GM18511 (cell line): ENCODE measurements around the gene TAF4.
"Not testable (repeated sequence)": the region's sequence is repeated elsewhere in the genome, so short reads cannot be mapped to it uniquely, and the experiment has no call there.

Experiments
- ATAC-seq: cut with Tn5 transposase; IDR thresholded peaks from one replicate; pipeline ENCODE4 v1.9.1; 2021; ENCODE audit warnings: mild to moderate bottlenecking, moderate library complexity; ENCODE audit not compliant: unreplicated experiment

The TAF4 gene

DNA sequence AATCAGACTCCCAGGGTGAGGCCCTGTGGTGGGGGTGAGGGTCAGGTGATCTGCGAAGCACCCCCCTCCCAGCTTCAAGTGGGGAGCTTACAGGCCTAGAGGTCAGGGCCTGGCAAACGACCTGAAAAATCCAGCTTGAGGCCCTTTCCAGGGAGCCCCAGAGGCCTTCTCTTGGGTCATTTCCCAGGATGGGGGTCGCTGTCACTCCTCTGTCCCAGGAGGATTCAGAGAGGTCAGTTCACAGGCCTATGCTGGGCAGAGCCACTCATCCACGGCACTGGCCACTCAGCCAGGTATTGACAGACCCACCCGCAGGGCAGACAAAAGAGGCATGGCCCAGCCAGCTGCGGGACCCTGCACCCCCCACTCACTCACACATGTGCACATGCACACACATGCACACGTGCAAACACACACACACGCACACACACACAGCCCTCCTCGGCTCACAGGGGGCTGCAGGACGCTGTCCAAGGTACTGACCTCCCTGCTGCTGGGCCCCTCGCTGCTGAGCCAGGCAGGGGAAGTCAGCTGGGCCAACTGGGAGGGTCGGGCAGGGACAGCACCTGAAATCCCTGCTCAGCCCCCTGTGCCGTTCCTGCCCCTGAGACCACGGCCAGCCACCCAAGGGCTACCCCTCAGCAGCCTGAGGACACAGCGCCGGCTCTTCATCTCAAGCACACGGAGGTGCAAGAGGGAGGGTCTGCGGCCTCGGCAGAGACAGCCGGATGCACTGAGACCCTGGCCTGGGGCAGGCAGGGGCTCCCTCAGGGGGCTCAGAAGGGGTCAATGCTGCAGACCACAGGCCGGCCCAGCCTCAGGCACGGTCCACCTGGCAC is 113.8 kb downstream of the TAF4 start:
- ATAC-seq: no peak

GRCh38 chr20:61950641-61951071 is 115.0 kb downstream of the TAF4 start:
- ATAC-seq: no peak

DNA sequence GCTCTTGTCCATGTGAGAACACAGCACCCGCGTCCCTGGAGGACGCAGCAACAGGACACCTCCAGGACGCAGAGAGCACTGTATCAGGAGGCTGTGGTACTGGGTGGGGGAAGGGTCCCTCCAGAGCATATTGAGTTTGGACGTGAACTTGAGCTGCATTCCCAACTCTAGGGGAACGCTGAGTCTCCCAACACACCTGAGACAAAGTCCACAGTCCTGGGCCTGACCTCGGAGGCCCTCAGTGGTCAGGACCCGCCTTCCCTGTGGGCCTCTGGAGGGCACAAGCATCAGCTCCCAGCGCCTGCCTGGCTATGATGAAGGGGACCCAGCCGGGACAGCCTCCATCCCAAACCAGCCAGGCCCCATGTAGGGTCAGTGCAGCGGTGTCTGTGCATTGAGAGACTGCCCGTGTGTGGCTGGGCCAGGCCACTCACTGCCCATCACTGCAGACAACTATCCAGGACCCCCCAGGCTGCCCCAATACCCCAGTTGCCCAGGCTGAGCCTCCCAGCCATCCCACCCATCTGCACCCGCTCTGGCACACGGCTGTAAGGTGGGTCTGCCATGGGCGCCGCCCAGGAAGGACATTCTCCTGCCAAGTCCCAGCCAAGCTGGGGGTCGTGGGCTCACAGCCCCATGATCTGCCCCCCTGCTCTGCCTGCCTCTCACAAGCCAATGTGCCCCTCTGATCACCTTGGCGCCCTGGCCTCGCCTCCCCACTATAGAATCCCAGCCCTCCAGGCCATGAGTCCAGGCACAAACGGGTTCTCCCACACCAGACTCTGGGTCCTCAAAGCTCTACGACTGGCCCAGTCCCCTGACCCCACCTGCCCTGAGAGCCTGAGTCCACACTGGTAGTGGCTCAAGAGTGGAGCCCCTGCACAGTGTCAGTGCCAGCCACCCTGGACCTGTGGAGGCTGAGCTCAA is 115.7 kb downstream of the TAF4 start:
- no peak for ATAC-seq

- ATAC-seq: no peak
Measured at GRCh38 chr20:61949363-61949713, 116.3 kb downstream of the TAF4 start.

- no peak for ATAC-seq
Measured at GRCh38 chr20:61948586-61949362, 116.9 kb downstream of the TAF4 start.

GRCh38 chr20:61948056-61948455 is 117.6 kb downstream of the TAF4 start:
- not testable (repeated sequence) for ATAC-seq

DNA sequence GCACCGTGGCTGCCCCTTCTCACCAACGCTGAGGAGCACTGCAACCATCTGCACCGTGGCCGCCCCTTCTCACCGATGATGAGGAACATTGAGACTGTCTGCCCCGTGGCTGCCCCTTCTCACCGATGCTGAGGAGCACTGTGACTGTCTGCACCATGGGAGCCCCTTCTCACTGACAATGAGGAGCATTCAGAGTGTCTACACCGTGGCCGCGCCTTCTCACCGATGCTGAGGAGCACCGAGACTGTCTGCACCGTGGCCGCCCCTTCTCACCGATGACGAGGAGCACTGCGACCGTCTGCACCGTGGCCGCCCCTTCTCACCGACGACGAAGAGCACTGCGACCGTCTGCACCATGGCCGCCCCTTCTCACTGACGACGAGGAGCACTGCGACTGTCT is 120.2 kb downstream of the TAF4 start:
- ATAC-seq: not testable (repeated sequence)

GRCh38 chr20:61944967-61945366 is 120.7 kb downstream of the TAF4 start:
- ATAC-seq: not testable (repeated sequence)

DNA sequence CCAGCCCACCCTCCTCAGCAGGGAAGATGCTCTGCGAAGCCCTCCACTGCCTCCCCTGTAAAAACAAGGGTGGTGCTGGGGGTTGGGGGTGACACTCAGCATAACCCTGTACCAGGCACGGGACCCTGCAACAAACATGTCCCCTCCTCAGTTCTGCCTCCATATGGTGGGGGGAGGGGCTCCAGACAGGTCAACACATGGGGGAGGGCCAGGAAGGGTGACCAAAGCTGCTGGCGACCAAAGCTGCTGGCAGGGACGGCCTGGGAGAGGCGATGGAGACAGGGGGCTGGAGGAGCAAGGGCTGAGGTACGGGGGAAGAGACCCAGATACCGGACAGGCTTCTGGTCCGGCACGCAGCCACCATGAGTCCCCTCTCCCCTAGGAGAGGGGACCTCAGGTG is 123.2 kb downstream of the TAF4 start:
- ATAC-seq: no peak

GRCh38 chr20:61941721-61942405 is 123.8 kb downstream of the TAF4 start:
- ATAC-seq: no peak

DNA sequence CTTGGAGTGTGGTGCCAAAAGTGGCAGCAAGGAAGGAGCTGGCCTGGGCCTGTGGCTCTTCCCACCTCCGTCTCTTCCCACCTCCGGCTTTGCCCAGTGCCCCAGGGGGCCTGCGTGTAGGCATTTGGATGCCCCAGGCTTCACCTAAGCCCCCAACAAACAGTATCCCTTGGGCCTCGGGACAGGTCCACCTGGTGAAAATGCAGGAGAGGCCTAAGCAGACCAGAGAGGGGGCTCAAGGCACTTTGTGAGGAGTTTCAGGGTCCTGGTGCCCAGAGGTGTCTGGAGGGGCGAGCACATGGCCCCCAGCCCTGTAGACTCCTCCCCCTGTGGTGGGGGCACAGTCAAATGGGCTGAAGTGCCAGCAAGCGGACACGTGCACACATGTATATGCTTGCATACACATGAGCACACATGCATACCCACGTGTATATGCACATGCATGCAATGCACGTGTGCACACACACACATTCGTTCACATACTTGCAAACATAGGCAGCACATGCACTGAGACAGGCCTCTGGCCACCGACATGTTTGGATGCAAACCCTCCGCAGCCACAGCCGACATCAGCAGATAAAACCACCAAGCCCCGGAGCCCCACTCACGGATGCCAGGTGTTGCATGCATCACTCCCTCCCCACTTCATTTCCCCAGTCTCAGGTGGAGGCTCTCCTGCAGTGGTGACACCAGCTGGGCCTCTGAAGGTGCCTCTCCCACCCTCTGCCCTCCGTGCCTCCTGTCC is 124.5 kb downstream of the TAF4 start:
- no peak for ATAC-seq

- no peak for ATAC-seq
Measured at GRCh38 chr20:61940491-61940890, 125.2 kb downstream of the TAF4 start.

- ATAC-seq: no peak
Measured at GRCh38 chr20:61939691-61940360, 125.9 kb downstream of the TAF4 start.

- ATAC-seq: no peak
Measured at GRCh38 chr20:61938839-61939690, 126.6 kb downstream of the TAF4 start.

DNA sequence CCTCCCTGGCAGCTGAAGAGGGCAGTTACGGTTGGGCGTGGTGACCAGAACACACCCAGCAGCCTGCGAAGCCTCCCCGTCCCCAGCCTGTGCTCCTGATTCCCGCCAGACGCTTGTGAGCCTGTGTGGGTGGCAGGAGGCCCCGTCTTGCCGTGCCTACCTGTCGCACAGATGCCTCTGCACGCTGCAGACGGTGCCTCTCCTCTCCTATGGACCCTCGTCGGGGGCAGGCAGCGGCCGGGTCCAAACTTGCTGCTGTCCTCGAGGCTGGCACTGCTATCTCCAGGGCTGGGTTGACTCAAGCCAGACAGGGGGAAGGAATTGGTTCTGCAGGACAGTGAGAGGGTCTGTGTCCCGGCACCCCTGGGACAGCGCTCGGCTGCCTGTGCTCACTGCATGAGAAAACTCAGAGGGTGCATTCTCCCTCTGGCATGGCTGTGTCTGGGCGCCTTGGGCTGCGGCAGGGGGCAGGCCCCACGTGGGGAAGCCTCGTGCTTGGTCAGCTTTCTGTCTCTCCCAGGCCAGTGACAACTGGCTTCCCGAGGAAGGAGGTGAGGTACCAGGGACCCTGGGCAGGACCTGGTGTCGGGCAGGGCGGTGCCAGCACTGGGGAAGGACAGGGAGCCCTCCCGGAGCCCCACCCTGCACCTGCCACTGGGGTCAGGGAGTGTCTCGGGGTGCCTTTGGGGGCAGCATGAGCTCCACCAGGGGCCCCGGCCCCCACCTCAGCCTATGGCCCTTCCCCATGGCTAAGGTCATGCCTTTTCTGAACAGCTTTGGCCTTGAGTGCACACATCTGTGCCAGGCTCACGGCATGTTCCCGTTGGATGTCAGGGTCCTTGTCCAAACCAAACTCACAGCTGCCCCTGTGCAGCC is 127.5 kb downstream of the TAF4 start:
- ATAC-seq: no peak

DNA sequence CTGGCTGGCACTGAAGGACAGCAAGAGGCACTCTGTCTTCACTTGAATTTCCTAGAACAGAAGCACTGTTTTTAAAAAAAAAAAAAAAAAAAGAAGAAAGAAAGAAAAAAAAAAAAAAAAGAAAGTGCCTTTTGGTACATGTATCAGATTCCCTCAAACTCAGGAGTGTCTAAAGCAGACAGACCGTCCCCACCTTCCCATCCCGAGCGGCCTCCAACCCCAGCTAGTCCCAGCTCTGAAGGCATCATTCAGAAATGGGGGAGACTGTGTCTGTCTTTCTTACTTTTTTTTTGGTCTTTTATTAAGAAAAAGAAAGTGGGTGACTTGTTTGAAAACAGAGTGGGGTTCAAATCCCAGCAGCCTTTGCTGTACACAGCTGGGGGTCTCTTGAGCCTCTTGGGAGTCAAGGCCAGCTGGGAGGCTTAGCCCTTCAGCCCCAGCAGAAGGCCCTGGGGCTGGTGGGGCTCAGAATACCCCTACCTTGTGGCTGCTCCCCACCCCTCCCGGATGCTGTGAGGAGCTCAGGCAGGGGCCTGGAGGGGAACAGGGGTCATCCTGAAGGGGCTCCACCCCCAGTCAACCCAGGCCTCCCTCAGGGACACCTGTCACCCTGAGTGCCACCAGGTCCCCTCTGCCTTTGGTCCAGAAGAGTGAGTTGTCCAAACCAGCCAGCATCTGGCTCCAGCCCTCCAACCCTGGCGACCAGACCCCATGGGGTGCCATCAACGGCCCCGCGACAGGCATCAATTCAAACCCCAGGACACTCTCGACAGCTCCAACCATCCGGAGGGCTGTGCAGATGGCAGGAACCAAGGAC is 128.3 kb downstream of the TAF4 start:
- ATAC-seq: no peak
